ENCODE results near the gene SDHB.

SDHB gene

GRCh38 chr1:16969651-16970050 is 84.2 kb downstream of the SDHB start:
- no peak overlapping the region for H3K4me3 ChIP-seq (ENCODE audit: low read depth, low read length)
- H3K27ac ChIP-seq (ENCODE audit: low read depth, low read length), result no peak overlapping the region
- H3K79me2 ChIP-seq (ENCODE audit: control insufficient read depth, insufficient read depth, low read length, unreplicated experiment), result no peaks in the 10 kb centered on the region
- H3K4me1 ChIP-seq (ENCODE audit: control insufficient read depth, insufficient read depth, low read length, unreplicated experiment), result peaks cover 8% of the 10 kb centered on the region
- H3K36me3 ChIP-seq (ENCODE audit: insufficient read depth, low read length), result no peaks in the 10 kb centered on the region
- H3K27me3 ChIP-seq (ENCODE audit: insufficient read depth, low read length), result no peaks in the 10 kb centered on the region
- no peak overlapping the region for H2AFZ ChIP-seq (ENCODE audit: low read length, unreplicated experiment)

DNA sequence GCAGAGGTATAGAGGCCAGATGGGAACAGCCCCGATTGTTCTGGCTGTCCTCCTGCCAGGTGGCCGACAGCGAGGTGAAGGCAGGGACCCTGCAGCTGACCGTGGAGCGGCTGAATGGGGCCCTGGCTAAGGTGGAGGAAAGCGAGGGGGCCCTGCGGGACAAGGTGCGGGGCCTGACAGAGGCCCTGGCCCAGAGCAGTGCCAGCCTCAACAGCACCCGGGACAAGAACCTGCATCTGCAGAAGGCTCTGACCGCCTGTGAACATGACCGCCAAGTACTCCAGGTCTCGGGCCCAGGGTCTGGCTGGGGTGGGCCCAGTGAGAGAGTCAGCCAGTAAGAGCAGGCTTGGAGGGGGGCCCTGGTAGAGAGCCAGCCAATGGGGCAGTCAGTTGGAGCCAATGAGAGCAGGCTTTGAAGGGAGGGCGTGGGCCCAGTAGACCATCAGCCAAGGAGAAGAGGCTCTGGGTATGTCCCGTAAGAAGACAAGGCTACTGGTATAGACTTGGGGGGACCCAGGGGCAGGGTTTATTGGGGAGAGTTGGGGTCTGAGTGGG is 84.7 kb downstream of the SDHB start:
- no peak overlapping the region for H3K4me3 ChIP-seq (ENCODE audit: low read depth, low read length)
- no peaks in the 10 kb centered on the region for H3K79me2 ChIP-seq (ENCODE audit: control insufficient read depth, insufficient read depth, low read length, unreplicated experiment)
- H3K27me3 ChIP-seq (ENCODE audit: insufficient read depth, low read length), result no peaks in the 10 kb centered on the region
- H2AFZ ChIP-seq (ENCODE audit: low read length, unreplicated experiment), result no peak overlapping the region
- H3K4me1 ChIP-seq (ENCODE audit: control insufficient read depth, insufficient read depth, low read length, unreplicated experiment), result peaks cover 8% of the 10 kb centered on the region
- H3K27ac ChIP-seq (ENCODE audit: low read depth, low read length), result no peak overlapping the region
- no peaks in the 10 kb centered on the region for H3K36me3 ChIP-seq (ENCODE audit: insufficient read depth, low read length)
